Tibial artery (tissue), 4 donors: ENCODE data around the gene RHD.
"Not testable (repeated sequence)": the region's sequence is repeated elsewhere in the genome, so short reads cannot be mapped to it uniquely, and the experiment has no call there.

Experiments
- DNase-seq, 2 donors: peaks; one replicate each; pipeline ENCODE4 v3.0.0-alpha.2; 2019
- H3K27ac ChIP-seq, 2 donors: fragments of 200-600 bp; sonication (generic) in 1 of 2; 1 replicate in 1 of 2; 2 replicates in 1 of 2; pipeline ENCODE4 v1.5.1; 2018 to 2019; ENCODE audit warnings: mild to moderate bottlenecking in 1 of 2
- H3K27me3 ChIP-seq, 2 donors: fragments of 200-600 bp; sonication (generic) in 1 of 2; one replicate each; pipeline versions ENCODE4 v1.5.1 to v1.6.0; 2016 to 2019
- H3K36me3 ChIP-seq, 3 donors: fragments of 200-600 bp; sonication (generic) in 2 of 3; one replicate each; pipeline ENCODE4 v1.5.1; 2016 to 2019; ENCODE audit warnings: mild to moderate bottlenecking in 2 of 3
- H3K4me1 ChIP-seq, 4 donors: fragments of 200-600 bp; sonication (generic) in 2 of 4; 1 replicate in 3 of 4; 2 replicates in 1 of 4; pipeline ENCODE4 v1.5.1; 2016 to 2019
- H3K4me3 ChIP-seq, 2 donors: fragments of 200-600 bp; sonication (generic) in 1 of 2; 1 replicate in 1 of 2; 2 replicates in 1 of 2; pipeline ENCODE4 v1.5.1; 2018 to 2019; ENCODE audit warnings: mild to moderate bottlenecking in 2 of 2
- H3K9me3 ChIP-seq, 3 donors: fragments of 200-600 bp; sonication (generic) in 1 of 3; one replicate each; pipeline ENCODE4 v1.5.1; 2016 to 2019
- CTCF ChIP-seq, 2 experiments: fragments of 200-600 bp in 1 of 2; fragments of 450-650 bp in 1 of 2; IDR thresholded peaks; one replicate each; pipeline ENCODE4 v1.5.1; 2017 to 2019; ENCODE audit warnings: antibody characterized with exemption in 2 of 2, mild to moderate bottlenecking in 1 of 2, moderate library complexity in 1 of 2
- intact Hi-C: fragments of 100-400 bp; cut with DNase I; formaldehyde crosslinking; loops from one replicate; pipeline ENCODE4 v1.15.0; 2023; ENCODE audit warnings: low total_unique reads

Gene RHD

GRCh38 chr1:25272238-25272637, at the start of gene RHD:
Gene RHD (plus strand): TSS chr1:25272509. CDS start chr1:25272548, 39 bp downstream.
- H3K27ac ChIP-seq, H3K9me3 ChIP-seq, DNase-seq, H3K36me3 ChIP-seq, H3K27me3 ChIP-seq, H3K4me3 ChIP-seq, intact Hi-C loops, H3K4me1 ChIP-seq: not testable (repeated sequence)

- intact Hi-C loops = loop anchor here (10.0 kb wide), 1 partner anchor 578 kb away; the partner anchor contains the start of gene SRRM1
- Histone ChIP-seq H3K4me3 (no peak overlapping the region), H3K9me3 (no peaks in the 10 kb centered on the region), H3K27me3 (no peaks in the 10 kb centered on the region), H3K36me3 (peaks cover 74 to 80% (median 75%) of the 10 kb centered on the region in 3 donors), H3K4me1 (no peaks in the 10 kb centered on the region), H3K27ac (no peak overlapping the region)
- no peak for DNase-seq
- no peak for TF ChIP-seq CTCF (IDR thresholded peaks at IDR 0.05)
Observed at GRCh38 chr1:25222606-25223005, 49.7 kb upstream of the RHD start.

- DNase-seq = no peak
- intact Hi-C loops = loop anchor here (10.0 kb wide), 1 partner anchor 579 kb away; the partner anchor contains the start of gene SRRM1
- Histone ChIP-seq H3K9me3 (no peaks in the 10 kb centered on the region), H3K27ac (no peak overlapping the region), H3K4me1 (no peaks in the 10 kb centered on the region), H3K4me3 (no peak overlapping the region), H3K27me3 (no peaks in the 10 kb centered on the region), H3K36me3 (peaks cover 83 to 88% (median 84%) of the 10 kb centered on the region in 3 donors)
- TF ChIP-seq CTCF (IDR thresholded peaks at IDR 0.05) = no peak
Observed at GRCh38 chr1:25223471-25223870, 48.8 kb upstream of the RHD start.

GRCh38 chr1:25232027-25232865, 40.1 kb upstream of the RHD start, which contains the start of gene SYF2:
Gene SYF2 (minus strand): TSS chr1:25232502. CDS start chr1:25232467, 35 bp downstream.
- Histone ChIP-seq H3K4me1 (peaks cover 0 to 55% (median 29%) of the 10 kb centered on the region in 4 donors), H3K27ac (peak within 1 kb of the TSS; percentile 95), H3K4me3 (peak within 1 kb of the TSS; percentile 68 to 97), H3K27me3 (no peaks in the 10 kb centered on the region), H3K36me3 (peaks cover 25 to 36% (median 33%) of the 10 kb centered on the region in 3 donors), H3K9me3 (no peaks in the 10 kb centered on the region)
- peak; percentile 95 to 96 for DNase-seq
- TF ChIP-seq CTCF (IDR thresholded peaks at IDR 0.05) = no peak
- intact Hi-C loops = loop anchor here (10.0 kb wide), 1 partner anchor 573 kb away; the partner anchor contains the start of gene SELENON

- DNase-seq = peak; percentile 88 to 93
- H3K36me3 ChIP-seq = peaks cover 16 to 27% (median 25%) of the 10 kb centered on the region in 3 donors
- H3K27ac ChIP-seq = peak overlapping the region; percentile 95
- no peaks in the 10 kb centered on the region for H3K27me3 ChIP-seq
- peak overlapping the region; percentile 68 to 97 for H3K4me3 ChIP-seq
- intact Hi-C loops = loop anchor here (10.0 kb wide), 1 partner anchor 572 kb away; the partner anchor contains the start of gene SELENON
- no peak for TF ChIP-seq CTCF (IDR thresholded peaks at IDR 0.05)
- no peaks in the 10 kb centered on the region for H3K9me3 ChIP-seq
- peaks cover 0 to 55% (median 29%) of the 10 kb centered on the region in 4 donors for H3K4me1 ChIP-seq
Observed at GRCh38 chr1:25232866-25233784, 39.2 kb upstream of the RHD start.

- peaks cover 0 to 67% (median 39%) of the 10 kb centered on the region in 4 donors for H3K4me1 ChIP-seq
- not testable (repeated sequence) for DNase-seq, H3K4me3 ChIP-seq, H3K27ac ChIP-seq, H3K36me3 ChIP-seq, H3K9me3 ChIP-seq, H3K27me3 ChIP-seq
- intact Hi-C loops = loop anchor here (5.0 to 10.0 kb wide), 2 partner anchors 102 to 569 kb away; partner anchors contain the start of genes SELENON and TMEM50A
Observed at GRCh38 chr1:25235411-25235810, 36.9 kb upstream of the RHD start.

- peaks cover 0 to 67% (median 40%) of the 10 kb centered on the region in 4 donors for H3K4me1 ChIP-seq
- not testable (repeated sequence) for DNase-seq, H3K27me3 ChIP-seq, H3K9me3 ChIP-seq, H3K27ac ChIP-seq, H3K4me3 ChIP-seq, H3K36me3 ChIP-seq
- intact Hi-C loops = loop anchor here (5.0 to 10.0 kb wide), 2 partner anchors 101 to 569 kb away; partner anchors contain the start of genes SELENON and TMEM50A
Observed at GRCh38 chr1:25236261-25236660, 36.0 kb upstream of the RHD start.
